ENCODE data around the gene STARD3. TPM values are rescaled to one million over a fixed set of nuclear protein-coding genes. Genes with fewer than 3 reads are reported as not detected.
"Not testable (repeated sequence)": the region's sequence is repeated elsewhere in the genome, so short reads cannot be mapped to it uniquely, and the experiment has no call there.

STARD3 gene
- 21.5 and 22.5 TPM in 2 replicates for total RNA-seq (2012; rRNA removed)

DNA sequence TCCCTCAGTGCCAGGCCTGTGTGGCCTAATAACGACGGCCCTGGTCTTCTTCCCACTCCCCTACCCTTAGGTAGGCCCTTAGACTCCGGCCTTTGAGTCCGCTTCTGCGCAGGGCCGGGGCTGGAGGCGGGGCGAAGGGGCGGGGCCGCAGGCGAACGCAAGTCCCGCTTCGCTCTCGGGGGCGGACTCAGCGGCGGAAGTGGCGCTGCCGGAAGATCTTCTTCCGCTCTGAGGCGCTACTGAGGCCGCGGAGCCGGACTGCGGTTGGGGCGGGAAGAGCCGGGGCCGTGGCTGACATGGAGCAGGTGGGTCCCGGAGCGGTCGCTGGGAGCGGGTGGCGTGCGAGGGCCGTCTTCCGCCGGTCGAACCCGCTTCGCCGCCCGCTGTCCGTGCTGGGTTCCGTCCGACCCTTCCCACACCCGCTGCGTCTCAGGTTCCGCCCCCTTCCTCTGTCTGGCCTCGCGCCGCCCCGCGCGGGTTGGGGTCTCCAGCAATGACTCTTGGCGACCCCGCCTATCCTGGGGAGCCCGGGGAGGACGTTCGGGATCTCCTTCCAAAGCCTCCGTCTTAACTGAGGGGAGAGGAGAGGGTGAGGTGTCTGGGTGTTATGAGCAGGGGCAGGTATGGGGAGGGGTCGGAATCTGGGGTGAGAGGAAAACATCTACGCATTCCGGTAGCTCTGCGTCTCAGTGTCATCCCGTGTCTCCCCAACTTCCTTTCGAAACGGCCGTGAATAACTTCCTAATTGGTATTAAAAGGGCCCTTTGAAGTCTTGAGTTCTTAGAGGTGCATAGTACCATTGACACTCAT is at the start of gene STARD3:
TSS of gene STARD3 (plus strand) at position 218 of the 810 bp plus-strand sequence. CDS start 16,388 bp downstream, outside the sequence.
- peaks cover 5% of the 10 kb centered on the region for H3K27me3 ChIP-seq (ENCODE audit: control insufficient read depth, insufficient read depth, low read length)
- H3K9ac ChIP-seq (ENCODE audit: low read depth, low read length): peak within 1 kb of the TSS; percentile 89
- no peaks in the 10 kb centered on the region for H3K9me3 ChIP-seq (replicated peaks; ENCODE audit: low read length)
- H3K36me3 ChIP-seq (ENCODE audit: insufficient read depth, low read length): no peaks in the 10 kb centered on the region
- H3K4me1 ChIP-seq (ENCODE audit: control insufficient read depth, insufficient read depth, low read length): peaks cover 30% of the 10 kb centered on the region
- peak within 1 kb of the TSS; percentile 97 for H3K4me2 ChIP-seq (ENCODE audit: low read length)
- peak within 1 kb of the TSS; percentile 94 for H3K4me3 ChIP-seq (ENCODE audit: low read length)

- not testable (repeated sequence) for H3K9ac ChIP-seq (ENCODE audit: low read depth, low read length); H3K4me3 ChIP-seq (ENCODE audit: low read length); H3K4me2 ChIP-seq (ENCODE audit: low read length); H3K36me3 ChIP-seq (ENCODE audit: insufficient read depth, low read length); H3K4me1 ChIP-seq (ENCODE audit: control insufficient read depth, insufficient read depth, low read length); H3K9me3 ChIP-seq (replicated peaks; ENCODE audit: low read length)
- peaks cover 33% of the 10 kb centered on the region for H3K27me3 ChIP-seq (ENCODE audit: control insufficient read depth, insufficient read depth, low read length)
Observed at GRCh38 chr17:39590180-39590579, 46.8 kb upstream of the STARD3 start.

DNA sequence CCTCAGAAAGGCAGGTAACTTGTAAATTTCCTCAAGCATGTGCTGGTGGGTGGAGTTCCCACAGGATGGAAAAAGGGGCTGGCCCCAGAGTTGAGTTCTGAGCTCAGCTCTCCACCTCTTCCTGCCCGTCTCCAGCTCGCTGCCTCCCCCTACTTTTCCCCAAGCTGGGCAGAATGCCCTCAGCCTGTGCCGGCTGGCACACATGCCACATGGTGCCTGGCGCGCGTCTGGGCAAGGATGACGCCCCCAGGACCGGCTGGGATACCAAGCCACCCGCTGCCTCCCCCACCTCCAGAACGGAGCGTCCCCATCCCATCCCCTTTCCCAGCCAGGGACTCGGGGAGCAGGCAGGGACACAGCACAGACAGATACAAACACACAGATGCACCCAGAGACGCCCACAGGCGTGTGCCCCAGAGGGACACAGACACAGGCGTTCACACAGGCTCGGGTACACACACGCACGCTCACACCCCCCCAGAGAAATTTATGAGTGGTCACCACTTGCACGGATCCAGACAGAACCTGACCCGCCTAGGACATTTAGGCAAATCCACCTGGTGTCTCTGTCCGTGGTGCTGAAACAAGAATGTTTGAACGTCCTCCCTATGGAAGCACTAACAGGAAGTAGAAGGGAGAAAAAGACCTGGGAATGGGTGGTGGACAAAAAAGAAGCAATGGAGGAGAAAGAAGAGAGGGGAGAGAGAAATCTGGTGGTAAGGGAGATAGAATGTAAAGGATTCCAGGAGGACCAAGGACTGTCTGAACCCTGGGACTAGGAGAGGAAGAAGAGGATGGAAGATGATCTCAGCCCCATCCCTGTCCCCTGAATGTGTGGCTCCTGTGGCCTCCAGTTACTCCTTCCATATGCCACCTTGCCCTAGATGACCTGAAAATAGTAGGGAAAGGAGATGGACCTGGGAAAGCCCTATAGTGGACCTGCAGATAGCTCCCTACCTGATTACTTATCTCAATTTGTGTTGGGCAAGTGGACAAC is 44.7 kb upstream of the STARD3 start:
- Histone ChIP-seq H3K9me3 (replicated peaks; ENCODE audit: low read length) (no peaks in the 10 kb centered on the region), H3K36me3 (ENCODE audit: insufficient read depth, low read length) (no peaks in the 10 kb centered on the region), H3K27me3 (ENCODE audit: control insufficient read depth, insufficient read depth, low read length) (peaks cover 54% of the 10 kb centered on the region), H3K9ac (ENCODE audit: low read depth, low read length) (no peak overlapping the region), H3K4me2 (ENCODE audit: low read length) (no peak overlapping the region), H3K4me1 (ENCODE audit: control insufficient read depth, insufficient read depth, low read length) (no peaks in the 10 kb centered on the region), H3K4me3 (ENCODE audit: low read length) (no peak overlapping the region)

- H3K9ac ChIP-seq (ENCODE audit: low read depth, low read length): no peak overlapping the region
- H3K9me3 ChIP-seq (replicated peaks; ENCODE audit: low read length): no peaks in the 10 kb centered on the region
- H3K4me1 ChIP-seq (ENCODE audit: control insufficient read depth, insufficient read depth, low read length): no peaks in the 10 kb centered on the region
- H3K36me3 ChIP-seq (ENCODE audit: insufficient read depth, low read length): no peaks in the 10 kb centered on the region
- peaks cover 61% of the 10 kb centered on the region for H3K27me3 ChIP-seq (ENCODE audit: control insufficient read depth, insufficient read depth, low read length)
- no peak overlapping the region for H3K4me3 ChIP-seq (ENCODE audit: low read length)
- no peak overlapping the region for H3K4me2 ChIP-seq (ENCODE audit: low read length)
Observed at GRCh38 chr17:39593371-39593770, 43.6 kb upstream of the STARD3 start.

DNA sequence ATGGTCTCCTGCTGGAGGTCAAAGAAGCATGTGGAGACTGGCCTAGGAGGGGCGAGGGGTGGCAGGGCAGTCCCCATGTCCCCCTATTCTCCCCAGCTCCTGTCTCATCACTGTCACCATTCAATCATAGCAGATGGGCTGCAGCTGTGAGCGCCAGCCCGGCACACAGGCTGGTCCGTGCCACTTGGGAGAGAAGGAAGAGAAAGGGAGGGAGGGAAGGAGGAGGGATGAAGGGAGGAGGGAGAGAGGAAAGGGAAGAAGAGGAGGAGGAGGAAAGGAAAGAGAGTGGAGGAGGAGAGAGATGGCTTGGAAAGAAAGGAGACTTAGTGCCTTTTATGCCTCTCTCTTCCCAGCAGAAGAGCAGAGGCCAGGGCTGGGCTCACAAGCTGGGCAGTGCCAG is 41.6 kb upstream of the STARD3 start:
- Histone ChIP-seq H3K36me3 (ENCODE audit: insufficient read depth, low read length) (no peaks in the 10 kb centered on the region), H3K9me3 (replicated peaks; ENCODE audit: low read length) (no peaks in the 10 kb centered on the region), H3K27me3 (ENCODE audit: control insufficient read depth, insufficient read depth, low read length) (peaks cover 80% of the 10 kb centered on the region), H3K9ac (ENCODE audit: low read depth, low read length) (no peak overlapping the region), H3K4me3 (ENCODE audit: low read length) (no peak overlapping the region), H3K4me2 (ENCODE audit: low read length) (no peak overlapping the region), H3K4me1 (ENCODE audit: control insufficient read depth, insufficient read depth, low read length) (no peaks in the 10 kb centered on the region)

- Histone ChIP-seq H3K27me3 (ENCODE audit: control insufficient read depth, insufficient read depth, low read length) (peaks cover 87% of the 10 kb centered on the region), H3K9ac (ENCODE audit: low read depth, low read length) (no peak overlapping the region)
Observed at GRCh38 chr17:39595928-39596510, 40.9 kb upstream of the STARD3 start.

GRCh38 chr17:39596543-39597267 is 40.2 kb upstream of the STARD3 start:
- no peaks in the 10 kb centered on the region for H3K9me3 ChIP-seq (replicated peaks; ENCODE audit: low read length)
- H3K4me2 ChIP-seq (ENCODE audit: low read length): no peak overlapping the region
- no peaks in the 10 kb centered on the region for H3K4me1 ChIP-seq (ENCODE audit: control insufficient read depth, insufficient read depth, low read length)
- H3K9ac ChIP-seq (ENCODE audit: low read depth, low read length): no peak overlapping the region
- H3K27me3 ChIP-seq (ENCODE audit: control insufficient read depth, insufficient read depth, low read length): peaks cover 88% of the 10 kb centered on the region
- no peak overlapping the region for H3K4me3 ChIP-seq (ENCODE audit: low read length)
- H3K36me3 ChIP-seq (ENCODE audit: insufficient read depth, low read length): no peaks in the 10 kb centered on the region

More at GRCh38 chr17:39595928-39596510, 40.9 kb upstream of the STARD3 start:
- Histone ChIP-seq H3K36me3 (ENCODE audit: insufficient read depth, low read length) (no peaks in the 10 kb centered on the region), H3K9me3 (replicated peaks; ENCODE audit: low read length) (no peaks in the 10 kb centered on the region), H3K4me1 (ENCODE audit: control insufficient read depth, insufficient read depth, low read length) (no peaks in the 10 kb centered on the region), H3K4me3 (ENCODE audit: low read length) (no peak overlapping the region), H3K4me2 (ENCODE audit: low read length) (no peak overlapping the region)

- Histone ChIP-seq H3K4me3 (ENCODE audit: low read length) (no peak overlapping the region), H3K36me3 (ENCODE audit: insufficient read depth, low read length) (no peaks in the 10 kb centered on the region), H3K4me1 (ENCODE audit: control insufficient read depth, insufficient read depth, low read length) (no peaks in the 10 kb centered on the region), H3K27me3 (ENCODE audit: control insufficient read depth, insufficient read depth, low read length) (peaks cover 92% of the 10 kb centered on the region), H3K9ac (ENCODE audit: low read depth, low read length) (no peak overlapping the region), H3K4me2 (ENCODE audit: low read length) (no peak overlapping the region), H3K9me3 (replicated peaks; ENCODE audit: low read length) (no peaks in the 10 kb centered on the region)
Observed at GRCh38 chr17:39597372-39598046, 39.4 kb upstream of the STARD3 start.

GRCh38 chr17:39598047-39598481 is 38.9 kb upstream of the STARD3 start:
- H3K4me3 ChIP-seq (ENCODE audit: low read length): no peak overlapping the region
- no peak overlapping the region for H3K4me2 ChIP-seq (ENCODE audit: low read length)
- no peaks in the 10 kb centered on the region for H3K4me1 ChIP-seq (ENCODE audit: control insufficient read depth, insufficient read depth, low read length)
- no peaks in the 10 kb centered on the region for H3K36me3 ChIP-seq (ENCODE audit: insufficient read depth, low read length)
- no peak overlapping the region for H3K9ac ChIP-seq (ENCODE audit: low read depth, low read length)
- H3K27me3 ChIP-seq (ENCODE audit: control insufficient read depth, insufficient read depth, low read length): peaks cover 92% of the 10 kb centered on the region
- H3K9me3 ChIP-seq (replicated peaks; ENCODE audit: low read length): no peaks in the 10 kb centered on the region

DNA sequence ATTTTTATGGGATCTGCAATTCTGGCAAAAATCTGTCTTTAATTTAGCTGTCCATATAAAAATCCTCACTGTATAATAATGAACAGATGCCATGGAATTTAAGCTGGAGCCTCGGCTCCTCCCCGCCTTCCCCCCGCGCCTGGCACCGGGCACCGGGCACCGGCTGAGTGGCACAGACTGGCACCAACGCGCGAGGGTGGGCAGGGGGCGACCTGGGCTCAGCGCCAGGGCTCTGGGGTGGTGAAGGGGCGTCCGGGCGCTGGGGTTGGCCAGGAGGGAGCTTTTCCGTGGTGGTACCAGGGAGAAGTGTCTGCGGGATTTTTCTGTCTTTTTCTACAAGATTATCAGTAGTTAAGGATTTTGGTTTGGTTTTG is 38.3 kb upstream of the STARD3 start:
- Histone ChIP-seq H3K9ac (ENCODE audit: low read depth, low read length) (no peak overlapping the region), H3K27me3 (ENCODE audit: control insufficient read depth, insufficient read depth, low read length) (peaks cover 92% of the 10 kb centered on the region), H3K4me2 (ENCODE audit: low read length) (peak overlapping the region; percentile 33), H3K4me1 (ENCODE audit: control insufficient read depth, insufficient read depth, low read length) (no peaks in the 10 kb centered on the region), H3K9me3 (replicated peaks; ENCODE audit: low read length) (no peaks in the 10 kb centered on the region), H3K36me3 (ENCODE audit: insufficient read depth, low read length) (no peaks in the 10 kb centered on the region), H3K4me3 (ENCODE audit: low read length) (no peak overlapping the region)

Measured in skeletal muscle satellite cell (primary cell).